Activated T-cell treated with anti-CD3 and anti-CD28 coated beads, Interleukin-2, amount 50 U/mL, for 48 hours (primary cell): ENCODE data around the gene SLC8A1.

Experiments
- DNase-seq, 2 experiments: peaks; one replicate each; pipeline ENCODE4 v3.0.0-alpha.2; 2020

Gene SLC8A1

GRCh38 chr2:40457837-40458236 is 5.9 kb upstream of the SLC8A1 start:
- no peak for DNase-seq

- no peak for DNase-seq
Observed at GRCh38 chr2:40457366-40457765, 5.5 kb upstream of the SLC8A1 start.

GRCh38 chr2:40456926-40457325 is 5.0 kb upstream of the SLC8A1 start:
- DNase-seq: no peak

GRCh38 chr2:40455661-40456060 is 3.8 kb upstream of the SLC8A1 start:
- no peak for DNase-seq

- no peak for DNase-seq
Observed at GRCh38 chr2:40454321-40454720, 2.4 kb upstream of the SLC8A1 start.

GRCh38 chr2:40452786-40453185 is 896 bp upstream of the SLC8A1 start:
- DNase-seq: no peak

- DNase-seq: no peak
Observed at GRCh38 chr2:40450796-40451430, 977 bp downstream of the SLC8A1 start.

GRCh38 chr2:40450066-40450795 is 1.7 kb downstream of the SLC8A1 start:
- DNase-seq: no peak

GRCh38 chr2:40448476-40449079 is 3.3 kb downstream of the SLC8A1 start:
- DNase-seq: no peak

GRCh38 chr2:40445467-40445866 is 6.4 kb downstream of the SLC8A1 start:
- DNase-seq: no peak

GRCh38 chr2:40440835-40441234 is 11.1 kb downstream of the SLC8A1 start:
- DNase-seq: no peak

GRCh38 chr2:40439473-40439872 is 12.4 kb downstream of the SLC8A1 start:
- DNase-seq: no peak

- DNase-seq: no peak
Observed at GRCh38 chr2:40436093-40436475, 15.8 kb downstream of the SLC8A1 start.

- DNase-seq: no peak
Observed at GRCh38 chr2:40435426-40436092, 16.3 kb downstream of the SLC8A1 start.

GRCh38 chr2:40434731-40435271 is 17.1 kb downstream of the SLC8A1 start:
- DNase-seq: no peak

GRCh38 chr2:40433736-40434135 is 18.2 kb downstream of the SLC8A1 start:
- DNase-seq: no peak

GRCh38 chr2:40432921-40433483 is 18.9 kb downstream of the SLC8A1 start:
- no peak for DNase-seq

GRCh38 chr2:40431600-40431955 is 20.3 kb downstream of the SLC8A1 start:
- DNase-seq: no peak

- DNase-seq: no peak
Observed at GRCh38 chr2:40430776-40431599, 20.9 kb downstream of the SLC8A1 start.

GRCh38 chr2:40428439-40428838 is 23.5 kb downstream of the SLC8A1 start:
- no peak for DNase-seq

GRCh38 chr2:40421631-40422297 is 30.1 kb downstream of the SLC8A1 start:
- no peak for DNase-seq

- DNase-seq: no peak
Observed at GRCh38 chr2:40420478-40420877, 31.4 kb downstream of the SLC8A1 start.
